Subcutaneous adipose tissue (tissue), 4 donors: ENCODE data around the gene NDUFA12. TPM values are rescaled to one million over a fixed set of nuclear protein-coding genes. Genes with fewer than 3 reads are reported as not detected.

Experiments used
- CTCF ChIP-seq: fragments of 450-650 bp; IDR thresholded peaks from one replicate; pipeline ENCODE4 v1.5.1; 2016; ENCODE audit warnings: low read depth, mild to moderate bottlenecking, control low read depth, antibody characterized with exemption, moderate library complexity
- total RNA-seq, 4 donors: library from RNA; depleted of rRNA; stranded (reverse); fragments of >200 nt; gene quantifications; one replicate each; pipeline ENCODE4 v1.1.0, GENCODE V29; 2016

The NDUFA12 gene
- total RNA-seq, 4 donors from 2014 or later: 63.7 to 159 (median 81.6) TPM

DNA sequence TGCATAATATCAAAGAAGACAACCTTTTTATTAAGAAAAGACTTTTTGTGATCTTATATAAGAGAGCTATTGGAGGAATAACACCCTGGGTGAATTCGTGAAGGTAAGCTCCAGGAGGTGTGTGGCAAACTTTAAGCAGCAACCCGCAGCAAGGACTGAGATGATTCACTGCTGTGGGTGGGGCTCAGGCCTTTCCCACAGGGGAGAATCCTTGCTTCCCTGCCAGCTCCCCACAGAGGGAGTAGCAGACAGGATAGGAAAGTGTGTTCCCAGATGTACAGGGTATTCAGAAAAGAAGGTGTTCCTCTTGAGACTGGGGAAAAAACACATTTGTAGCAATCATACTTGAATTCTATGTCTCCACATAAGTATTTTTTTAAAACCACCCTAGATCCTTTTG, 9.2 kb downstream of the NDUFA12 start:
- TF ChIP-seq CTCF: no peak

DNA sequence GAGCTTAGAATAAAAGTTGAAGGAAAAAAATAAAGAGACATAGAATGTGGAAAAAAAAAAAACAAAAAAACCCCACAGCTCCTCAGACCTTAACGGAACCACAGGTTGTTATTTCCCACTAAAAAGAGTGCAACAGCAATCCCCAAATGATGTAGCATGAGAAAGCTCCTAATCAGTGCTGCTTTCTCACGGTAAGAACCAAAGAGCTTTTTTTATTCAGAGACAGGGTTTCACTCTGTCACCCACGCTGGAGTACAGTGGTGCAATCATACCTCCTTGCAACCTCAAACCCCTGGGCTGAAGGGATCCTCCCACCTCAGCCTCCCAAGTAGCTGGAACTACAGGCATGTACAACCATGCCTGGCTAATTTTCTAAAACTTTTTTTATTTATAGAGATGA, 13.3 kb downstream of the NDUFA12 start:
- no peak for TF ChIP-seq CTCF

- no peak for TF ChIP-seq CTCF
These were observed 15.0 kb downstream of the NDUFA12 start for GRCh38 chr12:94988471-94988870.

- no peak for TF ChIP-seq CTCF
These were observed 15.7 kb downstream of the NDUFA12 start for GRCh38 chr12:94987801-94988200.

GRCh38 chr12:94987076-94987669, 16.3 kb downstream of the NDUFA12 start:
- TF ChIP-seq CTCF: no peak

- no peak for TF ChIP-seq CTCF
These were observed 20.2 kb downstream of the NDUFA12 start for GRCh38 chr12:94983321-94983720.

DNA sequence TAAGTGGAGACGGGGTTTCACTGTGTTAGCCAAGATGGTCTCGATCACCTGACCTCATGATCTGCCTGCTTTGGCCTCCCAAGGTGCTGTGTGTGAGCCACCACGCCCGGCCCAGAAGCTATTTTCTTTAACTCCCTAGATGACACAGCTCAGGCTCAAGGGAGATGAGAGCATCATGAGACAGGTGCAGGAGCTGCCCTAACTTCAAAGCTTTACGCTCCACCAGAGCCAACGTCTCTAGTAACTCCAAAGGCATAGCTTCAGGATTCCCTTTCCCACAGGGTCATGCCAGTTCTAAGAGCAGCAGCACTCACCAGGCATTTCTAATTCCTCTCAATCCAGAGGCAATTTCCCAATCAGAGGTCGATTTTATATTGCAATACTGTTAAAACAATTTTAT, 21.0 kb downstream of the NDUFA12 start:
- no peak for TF ChIP-seq CTCF
